H54 (cell line): ENCODE data around the gene SMG9.

Source experiments
- DNase-seq: peaks from one replicate; pipeline ENCODE4 v3.0.0; 2011; ENCODE audit warnings: low spot score, mixed read lengths; ENCODE audit not compliant: insufficient read length
- FAIRE-seq: peaks from 3 replicates; lab custom pipeline; 2011; peaks lifted over from hg19 to GRCh38; lab: Jason Lieb, UNC
- POLR2A ChIP-seq: IDR thresholded peaks from 2 replicates; pipeline ENCODE4 v1.6.1; 2011; ENCODE audit warnings: low read depth, mild to moderate bottlenecking, low read length

SMG9 gene

GRCh38 chr19:43718627-43719377 lies 36.0 kb downstream of the SMG9 start:
- DNase-seq (no peak), FAIRE-seq (no peak)
- TF ChIP-seq POLR2A: no peak

- FAIRE-seq: no peak
- no peak for TF ChIP-seq POLR2A
- no peak for DNase-seq
Measured at GRCh38 chr19:43715776-43716175, 39.0 kb downstream of the SMG9 start, which contains the start of gene IRGC. Gene IRGC, plus strand, starts transcription at chr19:43716076. Its CDS starts 2,483 bp downstream, at chr19:43718559.

GRCh38 chr19:43713208-43713607 lies 41.6 kb downstream of the SMG9 start:
- FAIRE-seq (no peak), DNase-seq (no peak)
- no peak for TF ChIP-seq POLR2A

GRCh38 chr19:43711751-43712355 lies 42.9 kb downstream of the SMG9 start:
- FAIRE-seq (no peak), DNase-seq (no peak)
- no peak for TF ChIP-seq POLR2A

GRCh38 chr19:43708716-43709115 lies 46.0 kb downstream of the SMG9 start:
- no peak for TF ChIP-seq POLR2A
- no peak for FAIRE-seq
- no peak for DNase-seq

GRCh38 chr19:43707158-43707712 lies 47.5 kb downstream of the SMG9 start:
- DNase-seq: no peak
- TF ChIP-seq POLR2A: no peak
- FAIRE-seq: no peak

GRCh38 chr19:43705729-43706128 lies 49.0 kb downstream of the SMG9 start:
- DNase-seq (no peak), FAIRE-seq (no peak)
- no peak for TF ChIP-seq POLR2A

- no peak for DNase-seq
- TF ChIP-seq POLR2A: no peak
- no peak for FAIRE-seq
Measured at GRCh38 chr19:43704002-43704705, 50.6 kb downstream of the SMG9 start.

- DNase-seq (no peak), FAIRE-seq (no peak)
- TF ChIP-seq POLR2A: no peak
Measured at GRCh38 chr19:43700395-43701000, 54.3 kb downstream of the SMG9 start.

GRCh38 chr19:43699506-43700394 lies 55.0 kb downstream of the SMG9 start:
- FAIRE-seq (no peak), DNase-seq (no peak)
- TF ChIP-seq POLR2A: no peak

GRCh38 chr19:43697295-43697694 lies 57.5 kb downstream of the SMG9 start:
- TF ChIP-seq POLR2A: no peak
- no peak for FAIRE-seq

GRCh38 chr19:43695985-43696704 lies 58.6 kb downstream of the SMG9 start:
- FAIRE-seq: no peak

More at GRCh38 chr19:43697295-43697694, 57.5 kb downstream of the SMG9 start:
- no peak for DNase-seq

GRCh38 chr19:43694553-43694952 lies 60.2 kb downstream of the SMG9 start:
- FAIRE-seq (no peak), DNase-seq (no peak)
- no peak for TF ChIP-seq POLR2A

More at GRCh38 chr19:43695985-43696704, 58.6 kb downstream of the SMG9 start:
- no peak for TF ChIP-seq POLR2A
- DNase-seq: no peak
